HL-60/S4 treated with phorbol 12-myristate 13-acetate at 8.2 ng/mL for 4 days and 3 days (cell line): ENCODE measurements around the gene PPP2R2C.

Experiments
- in situ Hi-C: fragments of 300-500 bp; cut with MboI; formaldehyde crosslinking; loops from 2 replicates; pipeline ENCODE4 v1.15.0; 2022; ENCODE audit warnings: low sequenced_read_pairs

Gene PPP2R2C

DNA sequence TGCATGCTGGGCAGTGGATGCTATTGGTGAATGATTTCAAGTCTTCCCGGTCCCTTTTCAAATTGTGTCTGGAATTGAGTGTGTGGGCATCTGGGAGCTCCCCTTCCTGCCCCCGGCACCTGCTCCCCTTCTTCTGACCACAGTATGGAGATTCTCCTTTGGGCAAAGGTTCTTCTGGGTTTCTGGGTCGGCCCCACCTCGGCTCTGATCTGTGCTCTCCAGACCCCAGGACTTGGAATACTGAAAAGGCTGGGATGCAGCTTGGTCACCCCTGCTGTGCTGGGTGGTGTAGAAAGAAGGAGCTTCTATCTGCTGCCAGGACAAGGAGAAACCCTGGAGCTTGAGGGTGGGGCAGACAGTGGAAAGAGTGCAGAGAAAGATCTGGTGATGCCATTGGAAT, 124.0 kb downstream of the PPP2R2C start:
- in situ Hi-C loops: no loop called here

DNA sequence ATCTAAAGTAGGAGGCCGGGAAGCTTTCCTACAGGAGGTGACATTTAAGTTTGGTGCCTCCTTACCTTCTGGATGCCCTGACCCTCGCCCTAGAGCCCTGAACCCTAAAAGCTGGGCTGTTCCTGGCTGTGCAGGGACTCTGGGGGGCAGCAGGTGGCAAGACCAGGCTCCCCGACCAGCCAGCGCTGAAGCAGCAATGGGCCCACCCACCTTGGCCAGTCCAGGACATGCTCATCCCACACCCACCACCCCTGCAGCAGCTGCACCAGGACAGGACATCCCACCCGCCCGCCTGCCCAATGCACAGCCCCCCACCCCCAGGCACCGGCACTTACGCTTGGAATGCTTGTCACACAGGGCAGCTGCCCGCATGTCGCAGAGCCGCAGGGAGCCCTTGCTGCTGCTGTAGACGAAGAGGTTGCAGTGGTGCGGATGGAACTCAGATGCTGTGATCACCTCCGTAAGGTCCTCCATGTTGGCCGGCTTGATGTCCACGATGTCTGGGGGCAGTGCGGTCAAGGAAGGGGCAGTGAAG, 124.8 kb downstream of the PPP2R2C start:
- in situ Hi-C loops: no loop called here

DNA sequence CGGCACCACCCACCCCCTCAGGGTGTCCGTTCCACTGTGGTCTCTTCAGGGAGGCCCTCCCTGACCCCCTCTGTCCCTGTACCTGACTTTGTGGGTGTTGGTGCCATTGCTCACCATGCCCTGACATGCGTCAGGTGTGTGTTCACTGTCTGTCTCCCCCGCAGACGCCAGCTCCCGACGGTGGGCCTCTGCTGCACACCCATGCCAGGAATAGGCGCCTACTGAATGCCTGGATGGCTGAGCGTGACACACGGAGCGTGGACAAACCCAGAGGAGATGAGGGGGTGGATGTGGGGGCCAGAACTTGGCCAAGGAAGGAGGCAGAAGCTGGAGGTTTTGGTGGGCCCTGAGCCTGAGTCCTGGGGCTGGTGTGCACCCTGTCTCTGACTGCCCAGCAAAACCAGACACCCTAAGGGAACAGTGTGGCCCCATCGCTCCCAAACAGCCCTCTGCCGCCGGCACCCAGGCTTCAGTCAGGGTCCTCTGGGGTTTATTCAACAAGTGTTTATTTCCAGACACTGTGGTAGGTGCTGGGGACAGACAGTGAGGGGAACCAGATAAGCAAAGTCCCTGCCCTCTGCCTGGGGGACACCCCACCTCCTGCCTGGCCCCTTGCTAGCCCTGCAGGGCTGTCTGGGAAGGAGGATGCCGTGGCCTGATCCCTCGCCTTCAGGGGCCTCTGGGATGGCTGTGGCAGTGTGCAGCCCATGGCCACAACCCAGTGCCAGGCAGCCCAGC, 125.9 kb downstream of the PPP2R2C start:
- in situ Hi-C loops: no loop called here

DNA sequence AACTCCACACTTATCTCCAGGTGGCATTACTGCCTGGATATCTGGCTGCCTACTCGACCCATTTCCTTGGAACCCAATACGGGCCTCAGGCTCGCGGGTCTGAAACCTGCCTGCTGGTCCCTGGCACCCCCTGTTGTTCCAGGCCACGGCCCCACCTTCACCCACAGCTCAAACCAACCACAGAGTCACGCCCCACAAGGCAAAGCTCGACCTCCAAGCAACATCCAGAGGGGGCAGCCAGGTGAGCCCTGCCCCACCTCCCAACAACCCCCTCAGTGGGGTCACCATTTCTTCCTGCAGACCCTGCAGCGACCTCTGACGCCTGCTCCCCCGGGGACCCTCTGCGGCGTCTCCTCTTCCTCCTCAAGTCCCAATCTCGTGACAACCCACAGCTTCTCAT, 126.5 kb downstream of the PPP2R2C start:
- in situ Hi-C loops: no loop called here

DNA sequence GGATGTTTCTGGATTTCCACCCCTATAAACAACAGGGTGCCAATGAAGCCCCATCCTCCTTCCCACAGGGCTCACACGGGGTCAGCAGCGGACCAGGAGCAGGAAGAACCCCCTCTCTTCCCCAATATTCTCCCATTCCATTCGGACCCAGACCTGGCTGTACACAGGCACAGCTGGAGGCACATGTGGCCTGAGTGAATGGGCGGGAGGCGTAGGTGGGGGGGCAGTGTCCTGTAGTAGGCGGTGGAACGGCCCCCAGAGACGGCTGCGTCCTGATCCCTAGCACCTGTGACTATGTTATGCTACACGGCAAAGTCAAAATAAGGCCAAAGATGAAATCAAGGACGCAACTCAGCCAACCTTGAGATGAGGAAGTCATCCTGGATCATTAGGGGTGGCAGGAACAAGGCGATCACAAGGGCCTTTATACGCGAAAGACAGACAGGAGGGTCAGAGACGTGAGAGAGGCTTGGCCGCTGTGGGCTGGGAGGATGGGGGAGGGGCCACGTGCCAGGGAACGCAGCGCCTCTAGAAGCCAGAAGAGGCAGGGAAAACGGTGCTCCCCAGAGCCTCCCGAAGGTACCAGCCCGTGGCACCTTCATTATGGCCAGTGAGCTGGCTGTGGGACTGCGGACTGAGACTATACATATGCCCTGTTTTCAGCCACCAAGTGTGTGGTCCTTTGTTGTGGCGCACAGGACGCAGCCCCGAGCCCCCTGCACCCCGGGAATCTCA, 127.2 kb downstream of the PPP2R2C start:
- in situ Hi-C loops: no loop called here

DNA sequence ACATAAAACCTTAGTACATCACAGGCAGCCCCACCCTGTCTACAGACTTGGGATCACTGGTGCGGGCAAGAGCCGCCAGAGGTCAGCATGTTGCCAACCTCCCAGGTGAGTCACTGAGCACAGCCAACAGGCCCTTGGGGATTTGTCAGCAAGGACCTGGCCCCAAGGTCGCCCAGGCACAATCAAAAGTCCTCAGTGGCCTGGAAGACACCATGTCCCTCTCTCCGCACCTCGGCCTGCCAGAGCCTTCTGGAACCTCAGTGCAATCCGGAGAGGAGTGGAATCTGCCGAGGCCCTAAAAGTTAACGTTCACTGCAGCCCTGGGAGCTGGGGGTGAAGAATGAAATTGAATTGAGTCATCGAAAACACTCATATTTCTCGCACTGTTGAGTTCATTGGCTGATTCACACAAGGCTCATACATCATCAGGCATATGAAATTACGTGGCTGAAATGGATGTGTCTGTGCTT, 128.4 kb downstream of the PPP2R2C start:
- in situ Hi-C loops: no loop called here

DNA sequence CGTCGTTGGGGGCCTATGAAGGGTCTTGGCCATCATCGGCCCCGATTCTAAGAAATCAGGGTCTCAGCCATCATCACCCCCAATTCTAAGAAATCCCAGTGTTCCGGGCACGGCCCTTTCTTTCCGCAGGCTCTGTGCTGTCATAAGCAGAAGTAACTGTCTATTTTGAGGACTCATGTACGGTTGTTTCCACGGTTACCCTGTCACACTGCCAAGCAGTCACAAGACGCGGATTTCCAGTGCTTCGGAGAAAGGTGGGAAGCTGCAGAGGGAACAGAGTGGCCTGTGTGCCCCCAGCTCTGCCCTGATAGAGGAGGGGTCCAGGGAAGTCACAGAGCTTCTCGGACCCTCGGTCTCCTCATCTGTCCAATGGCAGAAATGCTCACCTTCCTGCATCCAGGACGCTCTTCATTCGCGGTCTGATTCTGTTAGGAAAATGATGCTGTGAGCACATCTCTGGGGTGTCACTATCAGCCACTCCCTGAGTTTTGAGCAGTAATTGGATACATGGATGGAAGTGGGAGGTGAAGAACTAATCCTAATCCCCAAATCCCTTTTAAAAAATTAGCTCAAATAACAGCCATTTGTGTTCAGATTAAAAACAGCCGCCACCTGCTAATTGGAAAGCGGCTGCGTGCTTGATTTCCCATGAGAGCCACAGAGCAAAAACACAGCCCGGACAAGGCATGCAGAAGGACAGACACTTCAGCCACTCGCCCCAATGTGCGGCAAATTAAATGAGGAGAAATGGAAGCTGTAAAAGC, 129.7 kb downstream of the PPP2R2C start:
- in situ Hi-C loops: no loop called here

DNA sequence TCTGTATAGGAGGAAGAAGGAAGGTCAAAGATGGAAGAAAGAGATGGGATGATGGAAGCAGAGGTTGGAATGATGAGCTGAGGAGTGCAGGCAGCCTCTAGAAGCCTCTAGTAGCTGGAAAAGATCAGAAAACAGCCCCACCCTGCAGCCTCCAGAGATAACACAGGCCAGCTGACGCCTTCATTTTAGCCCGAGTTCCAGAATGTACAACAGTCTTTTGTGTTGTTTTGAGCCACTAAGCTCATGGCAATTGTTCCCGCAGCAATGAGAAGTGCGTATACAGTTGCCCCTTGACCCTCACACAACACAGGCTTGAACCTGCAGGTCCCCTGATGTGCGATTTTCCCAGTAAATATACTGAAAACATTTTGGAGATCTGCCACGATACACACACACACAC, 130.7 kb downstream of the PPP2R2C start:
- in situ Hi-C loops: no loop called here

DNA sequence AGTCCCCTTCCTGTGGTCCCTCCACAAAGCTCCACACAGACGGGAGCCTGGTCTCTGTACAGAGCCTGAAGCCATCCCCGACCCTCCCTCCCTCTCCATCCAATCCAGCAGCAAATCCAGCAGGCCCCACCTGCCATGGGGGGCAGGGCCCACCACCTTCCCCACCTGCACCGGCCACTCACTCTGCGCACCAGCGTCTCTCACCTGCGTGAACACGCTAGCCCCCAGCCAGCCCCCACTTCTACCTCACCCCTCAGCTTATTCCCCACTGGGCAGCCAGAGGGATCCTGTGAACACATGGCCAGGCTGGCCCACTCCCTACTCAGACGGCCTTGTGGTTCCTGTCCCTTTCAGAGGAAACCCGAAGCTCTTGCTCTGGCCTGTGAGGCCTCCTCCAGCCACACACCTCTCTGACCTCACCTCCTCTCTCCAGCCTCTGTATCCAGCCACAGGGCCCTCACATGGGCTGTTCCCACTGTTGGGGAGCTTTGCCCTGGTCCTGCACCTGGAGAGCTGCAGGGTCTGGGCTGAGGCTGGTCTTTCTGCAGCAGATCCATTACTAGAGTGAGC, 131.9 kb downstream of the PPP2R2C start:
- in situ Hi-C loops: no loop called here

DNA sequence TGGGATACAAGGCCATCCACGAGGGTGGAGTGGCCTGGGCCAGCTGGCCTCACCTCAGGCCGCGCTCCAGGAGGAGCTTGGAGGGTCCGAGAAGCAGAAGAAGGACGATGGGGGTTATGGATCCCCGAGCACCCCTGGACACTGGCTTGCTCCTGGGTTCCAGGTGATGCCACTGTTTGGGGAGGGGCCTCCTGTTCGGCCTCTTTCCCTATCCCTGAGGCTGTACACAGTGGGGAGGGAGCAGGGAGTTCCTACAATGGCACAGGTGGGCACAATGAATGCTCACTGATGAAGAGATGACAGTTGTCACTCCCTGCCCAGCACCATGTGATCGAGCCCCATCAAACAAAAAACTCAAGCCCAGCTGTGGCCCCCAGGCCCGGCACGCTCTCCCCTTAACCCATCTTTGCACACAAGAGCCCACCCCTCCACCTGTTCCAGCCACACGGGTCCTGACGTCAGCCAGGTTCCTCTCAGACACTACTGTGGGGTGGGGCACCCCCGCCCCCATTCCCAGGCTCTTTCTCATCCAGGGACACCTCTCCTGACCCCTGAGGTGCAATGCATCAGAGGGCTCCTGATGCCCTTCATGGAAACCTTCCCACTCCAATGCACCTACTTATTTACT, 132.5 kb downstream of the PPP2R2C start:
- in situ Hi-C loops: no loop called here

DNA sequence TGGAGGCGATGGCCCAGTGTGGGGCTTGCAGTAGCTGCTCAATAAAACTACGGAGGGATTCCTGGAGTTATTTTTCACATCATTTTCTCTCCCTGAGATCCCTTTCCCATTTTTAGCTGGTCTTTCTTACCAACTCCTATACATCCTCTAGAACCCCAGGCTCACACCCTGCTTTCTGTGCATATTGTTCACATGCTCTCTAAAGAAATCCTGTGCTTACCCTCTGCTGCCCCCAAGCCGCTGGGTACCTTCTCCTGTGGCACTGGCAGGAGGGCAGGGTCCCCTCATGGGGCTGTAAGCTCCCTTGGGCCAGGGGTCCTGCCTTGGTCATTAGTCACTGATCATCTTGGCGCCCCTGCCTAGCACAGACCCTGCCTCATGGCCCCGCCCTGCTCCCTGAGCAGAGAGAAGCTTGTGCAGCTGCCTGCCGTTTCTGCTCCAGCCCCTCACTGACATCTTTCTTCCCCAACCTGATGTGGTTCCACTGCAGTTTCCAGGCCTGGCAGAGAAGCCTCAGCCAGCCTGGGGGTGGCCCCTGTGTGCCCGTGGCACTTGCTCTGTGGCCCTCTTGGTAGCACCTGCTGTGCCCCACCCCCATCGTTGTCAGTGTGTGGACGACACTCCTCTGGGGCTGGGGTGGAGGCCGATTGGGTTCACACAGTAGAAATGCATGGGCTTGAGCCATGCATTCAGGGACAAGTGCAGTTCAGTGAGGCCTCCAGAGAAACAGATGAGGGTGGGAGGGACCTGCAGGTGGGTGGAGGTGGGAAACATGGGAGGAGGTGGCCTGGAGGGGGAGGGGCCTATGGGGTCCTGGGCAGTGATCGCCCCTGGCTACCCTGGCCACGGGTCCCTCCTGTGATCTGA, 133.2 kb downstream of the PPP2R2C start:
- in situ Hi-C loops: no loop called here

DNA sequence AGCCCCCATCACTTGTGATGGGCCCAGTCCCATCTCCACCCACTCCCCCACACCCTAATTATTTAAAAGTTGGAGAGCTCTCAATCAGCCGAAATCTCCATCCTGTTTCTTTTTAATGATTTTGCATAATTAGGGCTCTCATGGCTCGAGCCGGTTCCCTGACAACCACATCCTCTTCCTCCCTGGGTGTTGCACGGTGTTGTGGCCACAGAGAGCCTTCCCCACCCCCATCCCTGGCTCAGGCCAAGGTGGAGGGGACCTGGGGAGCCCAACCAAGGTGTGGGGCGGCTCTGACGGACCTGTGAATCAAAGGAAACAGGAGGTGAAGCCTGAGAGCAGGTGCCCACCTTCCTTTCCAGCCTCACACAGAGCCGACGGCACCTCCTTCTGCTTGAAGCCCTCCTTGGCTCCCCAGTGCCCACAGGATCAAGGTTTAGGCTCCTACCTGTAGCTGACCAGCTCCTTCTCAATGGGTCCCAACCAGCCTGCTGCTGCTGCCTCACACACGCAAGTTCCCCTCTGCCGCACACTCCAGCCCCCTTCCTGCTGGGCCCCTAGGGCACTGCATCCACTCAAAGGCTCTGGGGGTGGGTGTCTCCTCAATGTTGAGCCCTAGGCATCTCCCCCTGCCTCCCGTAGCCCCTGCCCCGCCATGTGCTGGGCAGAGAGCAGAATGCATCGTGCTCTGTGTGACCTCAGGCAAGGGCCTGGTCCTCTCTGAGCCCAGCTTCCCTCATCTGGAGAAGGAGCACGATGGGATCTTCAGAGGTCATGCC, 134.1 kb downstream of the PPP2R2C start:
- in situ Hi-C loops: no loop called here

DNA sequence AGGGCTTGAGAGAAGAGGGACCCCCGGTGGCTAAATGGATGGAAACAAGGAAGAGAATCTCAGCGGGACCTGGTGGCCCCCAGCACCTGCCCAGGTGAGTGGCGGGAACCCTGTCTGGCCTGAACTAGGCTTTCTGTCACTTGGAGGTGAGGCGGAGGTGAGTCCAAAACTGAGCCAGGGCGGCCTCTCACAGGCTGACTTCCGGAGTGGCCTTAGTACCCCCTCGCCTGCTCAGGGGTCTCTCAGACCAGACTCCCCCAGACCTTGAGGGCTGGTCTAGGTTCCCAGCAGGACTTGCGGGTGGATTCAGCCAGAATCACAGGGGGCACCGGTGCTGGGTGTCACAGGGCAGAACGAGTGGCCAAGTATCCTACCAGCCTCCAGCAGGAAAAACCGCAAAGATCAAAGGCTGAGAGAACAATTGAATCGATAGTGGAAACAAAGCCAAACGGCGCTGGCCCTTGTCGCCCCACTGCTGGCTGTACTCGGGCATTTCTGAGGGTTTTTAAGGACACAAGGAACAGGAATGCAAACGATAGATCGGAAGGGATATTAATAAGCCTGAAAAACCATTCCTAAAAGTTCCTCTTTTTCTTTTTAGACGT, 135.0 kb downstream of the PPP2R2C start:
- in situ Hi-C loops: no loop called here

DNA sequence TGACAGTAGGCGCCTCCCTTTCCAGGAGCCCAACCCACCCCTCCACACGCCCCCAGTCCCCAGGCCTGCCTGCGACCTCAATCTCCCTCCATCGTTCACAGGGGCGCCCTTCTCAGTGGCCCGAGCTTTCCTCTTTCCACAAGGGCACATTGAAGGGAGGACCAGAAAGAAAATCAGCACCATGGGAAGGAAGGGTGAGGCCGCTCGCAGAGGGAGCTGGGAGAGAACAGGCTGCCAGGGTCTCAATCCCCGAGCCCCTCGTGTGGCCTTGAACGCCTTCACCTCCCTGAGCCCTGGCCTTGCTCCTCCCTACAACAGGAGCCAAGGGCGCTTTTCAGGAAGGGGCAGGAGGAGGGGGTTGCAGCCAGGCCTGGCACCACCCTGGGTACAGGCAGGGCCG, 136.2 kb downstream of the PPP2R2C start:
- in situ Hi-C loops: no loop called here

DNA sequence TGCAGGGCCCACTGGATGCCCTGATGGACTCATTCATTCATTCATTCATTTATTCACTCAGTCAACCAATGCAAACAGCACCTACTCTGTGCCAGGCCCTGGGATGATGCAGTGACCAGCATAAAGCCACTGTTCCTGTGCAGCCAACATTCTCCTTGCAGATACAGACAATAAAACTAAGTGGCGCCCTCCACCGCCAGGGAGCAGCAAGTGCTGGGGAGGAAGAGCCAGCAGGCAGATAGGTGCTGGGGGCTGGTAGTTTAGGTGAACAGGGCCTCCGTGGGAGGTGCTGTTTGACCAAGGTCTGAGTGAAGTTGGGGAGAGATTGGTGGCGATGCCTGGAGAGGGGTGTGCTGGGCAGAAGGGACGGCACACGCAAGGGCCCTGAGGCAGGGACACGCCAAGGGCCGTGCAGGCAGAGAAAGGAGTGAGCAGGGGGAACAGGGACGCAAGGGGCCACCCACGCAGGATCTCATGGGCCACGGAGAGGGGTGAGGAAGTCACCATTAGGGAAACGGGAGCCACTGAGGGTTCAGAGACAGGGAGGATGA, 137.3 kb downstream of the PPP2R2C start:
- in situ Hi-C loops: no loop called here

DNA sequence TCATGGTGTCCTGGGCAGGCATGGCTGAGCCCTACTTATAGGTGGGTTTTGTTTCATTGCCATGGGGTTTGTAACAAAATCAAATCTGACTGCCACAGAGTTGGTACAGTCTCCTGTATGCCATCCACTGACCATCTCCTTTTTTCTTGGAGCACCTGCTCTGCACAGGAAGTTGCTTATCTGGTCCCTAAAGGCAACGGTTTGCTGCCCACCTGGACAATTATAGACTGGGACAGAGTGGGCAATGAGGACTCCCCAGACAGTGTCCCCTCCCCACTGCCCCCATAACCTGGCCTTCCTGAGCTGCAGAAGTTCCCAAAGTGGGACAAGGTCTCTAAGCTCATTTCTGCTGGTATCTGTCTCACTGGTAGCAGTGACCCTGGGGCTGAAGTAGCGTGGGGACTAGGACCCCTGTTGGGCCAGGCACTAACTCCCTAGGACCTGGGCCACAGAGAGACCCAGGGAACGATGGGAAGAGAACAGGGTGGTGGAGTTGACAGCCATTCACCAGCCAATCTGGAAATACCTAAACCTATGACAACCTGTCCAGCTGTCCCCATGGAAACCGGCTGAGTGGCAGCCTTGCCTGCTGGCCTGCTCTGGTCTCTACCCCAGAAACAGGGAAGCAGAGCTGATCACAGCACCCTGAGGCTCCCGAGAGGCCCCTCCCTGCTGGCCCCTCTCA, 138.1 kb downstream of the PPP2R2C start:
- in situ Hi-C loops: no loop called here

DNA sequence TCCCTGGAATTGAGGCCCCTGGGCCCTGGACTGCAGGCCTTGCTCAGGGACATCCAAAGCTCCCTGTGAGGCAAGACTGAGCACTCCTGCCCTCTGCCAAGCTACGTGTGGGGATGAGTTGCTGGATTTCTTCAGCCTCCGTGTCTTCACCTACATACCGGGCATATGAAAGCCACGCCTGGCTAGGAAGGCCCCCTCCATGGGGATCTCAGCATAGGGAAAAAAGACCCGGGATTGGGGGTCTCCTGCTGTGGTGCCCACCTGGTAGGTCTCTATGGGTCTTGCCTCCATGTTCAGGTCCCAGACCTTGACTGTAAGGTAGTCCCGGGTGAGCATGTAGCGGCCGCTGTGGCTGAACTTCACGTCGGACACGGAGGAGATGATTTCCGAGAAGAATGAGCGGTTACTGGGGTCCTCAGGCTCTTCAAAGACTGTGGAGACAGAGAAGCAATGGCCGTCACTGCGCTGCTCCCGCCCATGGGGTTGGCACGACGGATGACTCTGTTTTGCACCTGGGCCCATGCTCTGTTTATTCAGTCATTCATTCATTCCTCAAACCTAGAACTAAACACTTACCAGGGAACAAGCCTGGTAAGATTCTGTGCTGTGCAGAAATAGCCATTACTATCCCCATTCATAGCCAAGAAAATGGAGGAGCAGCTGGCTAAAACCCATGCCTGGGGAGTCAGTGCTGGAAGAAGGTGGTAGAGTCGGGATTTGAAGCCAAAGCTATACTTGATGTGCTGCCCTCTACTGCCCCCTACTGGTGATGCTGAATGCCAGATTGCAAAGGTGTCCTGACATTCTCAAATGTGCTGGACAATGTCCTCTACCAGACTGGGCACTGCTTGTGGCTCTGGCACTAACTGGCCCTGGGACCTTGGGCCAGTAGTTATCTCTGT, 138.9 kb downstream of the PPP2R2C start:
- in situ Hi-C loops: no loop called here
